ENCODE data around the gene ZNF546.

Gene ZNF546

DNA sequence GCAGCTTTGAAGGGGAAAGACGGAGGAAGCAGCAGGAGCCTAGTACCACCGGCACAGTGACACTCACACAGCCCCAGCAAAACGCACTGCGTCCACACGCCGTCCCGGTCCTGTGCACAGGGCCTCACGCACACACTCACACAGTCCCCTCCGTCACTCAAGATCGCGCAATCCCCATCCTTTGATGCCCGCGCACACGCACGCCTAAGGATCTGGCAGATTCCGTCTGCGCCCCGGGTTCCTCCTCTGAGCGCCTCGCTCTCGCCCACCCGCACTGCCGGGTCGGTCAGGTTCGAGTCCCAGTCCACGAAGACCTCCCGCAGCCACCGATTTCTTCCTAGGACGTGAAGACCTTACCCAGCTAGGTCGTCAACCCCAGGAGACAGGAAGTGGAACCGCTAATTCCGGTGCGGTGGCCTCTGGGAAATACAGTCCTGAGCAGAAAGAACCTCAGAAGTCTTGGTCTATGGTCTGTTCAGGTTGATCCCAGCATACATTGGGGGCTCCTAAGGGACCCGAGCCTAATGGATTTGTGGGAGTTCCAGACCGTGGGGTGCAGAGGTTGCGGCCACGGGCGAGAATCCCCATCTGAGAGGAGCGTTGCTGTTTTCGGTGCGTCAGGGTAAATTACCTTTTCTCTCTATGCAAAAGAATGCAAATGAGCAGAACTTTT, 59.1 kb downstream of the ZNF546 start, which contains the start of gene ZNF780B:
TSS of gene ZNF780B (minus strand) at position 400 of the 673 bp plus-strand sequence. CDS start 5,899 bp downstream, outside the sequence.
- peak; percentile 42 for DNase-seq (ENCODE audit: low read depth)

DNA sequence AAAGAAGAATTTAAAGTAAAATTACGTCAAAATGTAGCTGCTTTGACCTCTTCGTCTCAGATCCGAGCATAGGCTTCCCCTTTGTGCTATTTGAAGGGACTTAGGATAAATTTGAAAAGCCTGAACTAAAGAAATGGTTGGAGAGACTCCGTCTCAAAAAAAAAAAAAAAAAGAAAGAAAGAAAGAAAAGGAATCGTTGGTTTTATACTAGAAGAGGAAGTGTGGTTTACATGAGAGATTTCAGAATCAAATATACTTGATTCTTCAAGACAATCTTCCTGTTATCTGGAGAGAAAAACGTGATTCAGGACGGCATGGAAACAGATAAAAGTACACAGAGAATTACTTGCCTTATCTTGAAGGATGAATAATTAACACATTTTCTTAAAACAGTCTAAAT, 59.6 kb downstream of the ZNF546 start:
- no peak for DNase-seq (ENCODE audit: low read depth)

DNA sequence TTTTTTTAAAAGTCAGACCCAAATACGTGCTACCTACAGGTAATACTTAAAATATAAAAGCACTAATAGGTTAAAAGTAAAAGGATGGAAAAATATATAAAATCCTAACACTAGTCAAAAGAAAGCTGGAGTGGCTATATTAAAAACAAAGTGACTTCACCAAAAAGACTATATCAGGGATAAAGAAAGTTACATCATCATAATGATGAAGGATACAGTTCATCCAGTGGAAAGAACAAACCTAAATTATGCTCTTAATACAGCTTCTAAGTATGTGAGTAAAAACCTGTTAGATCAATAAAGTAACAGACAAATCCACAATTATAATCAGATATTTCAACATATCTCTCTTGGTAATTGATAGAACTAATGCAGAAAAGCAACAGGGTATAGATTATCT, 60.3 kb downstream of the ZNF546 start:
- no peak for DNase-seq (ENCODE audit: low read depth)

DNA sequence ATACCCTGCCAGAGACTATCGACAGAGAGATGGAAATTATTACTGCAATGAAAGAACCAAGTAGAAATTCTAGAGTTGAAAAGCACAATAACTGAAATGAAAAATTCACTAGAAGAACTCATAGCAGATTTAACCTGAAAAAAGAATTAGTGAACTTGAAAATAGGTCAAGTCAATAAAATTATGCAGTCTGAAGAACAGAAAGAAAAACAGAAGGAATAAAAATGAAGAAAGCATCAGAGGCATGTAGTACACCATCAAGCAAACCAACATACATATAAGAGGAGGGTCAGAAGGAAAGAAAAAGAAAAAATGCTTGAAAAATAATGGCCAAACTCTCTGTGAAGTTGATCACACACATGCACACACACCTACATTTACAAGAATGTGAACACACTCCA, 62.8 kb downstream of the ZNF546 start:
- no peak for DNase-seq (ENCODE audit: low read depth)

DNA sequence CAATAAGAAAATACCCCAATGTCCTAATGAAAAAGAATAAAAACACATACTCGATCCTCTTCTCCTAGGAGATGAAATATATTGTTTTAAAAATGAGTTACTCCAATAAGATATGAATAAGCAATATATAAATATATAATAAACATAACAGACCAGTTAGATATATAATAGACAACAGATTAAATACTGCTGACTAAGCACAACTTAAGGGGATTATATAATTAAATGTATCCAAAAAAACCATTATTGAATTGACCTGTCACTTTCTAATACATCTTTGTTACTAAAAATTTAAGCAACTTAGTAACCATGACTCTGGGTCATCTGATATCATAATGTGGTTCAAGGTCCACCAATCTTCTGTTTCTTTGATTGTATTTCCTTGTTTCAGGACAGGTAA, 73.2 kb downstream of the ZNF546 start:
- no peak for DNase-seq (ENCODE audit: low read depth)

Measured in T-helper 22 cell (primary cell).